Esophagus mucosa (tissue), 1 donor: Measurements from ENCODE around the gene TCP11L2. TPM values are rescaled to one million over a fixed set of nuclear protein-coding genes. Genes with fewer than 3 reads are reported as not detected.
"Not testable (repeated sequence)": the region's sequence is repeated elsewhere in the genome, so short reads cannot be mapped to it uniquely, and the experiment has no call there.

Source experiments
- ATAC-seq: fragments of 200-7000 bp; cut with Tn5 transposase; one replicate; pipeline ENCODE4 v1.9.1; 2020
- total RNA-seq: library from RNA; stranded (reverse); gene quantifications from one replicate; pipeline ENCODE4 v1.2.4, GENCODE V29; 2023
- donor health status: DM: yes; HTN: yes; CAD: no.

TCP11L2 gene
- total RNA-seq, 1 donor from 2014 or later: 35.3 TPM

- ATAC-seq: no peak
Measured at GRCh38 chr12:106308121-106308520, 5.6 kb downstream of the TCP11L2 start.

DNA sequence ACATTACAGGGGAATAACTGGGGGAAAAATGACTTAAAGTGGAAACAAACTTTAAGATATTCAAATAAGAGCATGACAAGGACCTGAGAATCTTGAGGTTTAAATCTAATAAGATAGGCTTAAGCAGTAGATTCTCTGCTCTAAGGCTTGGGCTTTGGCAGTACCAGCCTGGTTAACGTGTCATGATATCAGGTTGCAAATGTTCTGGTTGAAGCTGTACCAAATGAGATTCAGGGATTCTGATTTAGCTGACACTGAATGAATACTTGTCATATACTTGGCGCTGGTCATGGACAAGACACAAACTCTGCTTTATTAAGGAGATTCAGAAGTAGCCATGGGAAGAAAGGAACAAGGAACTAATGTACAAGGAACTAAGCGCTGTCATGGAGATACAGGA, 6.1 kb downstream of the TCP11L2 start:
- no peak for ATAC-seq

- ATAC-seq: no peak
Measured at GRCh38 chr12:106309671-106310505, 7.4 kb downstream of the TCP11L2 start.

GRCh38 chr12:106310687-106311086, 8.2 kb downstream of the TCP11L2 start:
- ATAC-seq: no peak

GRCh38 chr12:106311139-106311538, 8.6 kb downstream of the TCP11L2 start:
- ATAC-seq: no peak

DNA sequence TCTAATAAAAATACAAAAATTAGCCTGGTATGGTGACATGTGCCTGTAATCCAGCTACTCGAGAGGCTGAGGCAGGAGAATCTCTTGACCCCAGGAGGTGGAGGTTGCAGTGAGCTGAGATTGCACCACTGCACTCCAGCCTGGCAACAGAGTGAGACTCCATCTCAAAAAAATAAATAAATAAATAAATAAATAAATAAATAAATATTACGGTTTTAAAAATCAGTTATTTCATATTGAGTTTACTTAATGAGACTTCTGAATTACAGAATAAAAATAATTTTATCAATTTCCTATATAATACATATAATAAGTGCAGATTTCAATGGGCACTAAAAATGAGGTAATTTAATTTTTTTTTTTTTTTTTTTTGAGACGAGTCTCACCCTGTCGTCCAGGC, 10.9 kb downstream of the TCP11L2 start:
- ATAC-seq: not testable (repeated sequence)

- no peak for ATAC-seq
Measured at GRCh38 chr12:106315523-106315922, 13.0 kb downstream of the TCP11L2 start.

- ATAC-seq: no peak
Measured at GRCh38 chr12:106317406-106318082, 15.0 kb downstream of the TCP11L2 start.

DNA sequence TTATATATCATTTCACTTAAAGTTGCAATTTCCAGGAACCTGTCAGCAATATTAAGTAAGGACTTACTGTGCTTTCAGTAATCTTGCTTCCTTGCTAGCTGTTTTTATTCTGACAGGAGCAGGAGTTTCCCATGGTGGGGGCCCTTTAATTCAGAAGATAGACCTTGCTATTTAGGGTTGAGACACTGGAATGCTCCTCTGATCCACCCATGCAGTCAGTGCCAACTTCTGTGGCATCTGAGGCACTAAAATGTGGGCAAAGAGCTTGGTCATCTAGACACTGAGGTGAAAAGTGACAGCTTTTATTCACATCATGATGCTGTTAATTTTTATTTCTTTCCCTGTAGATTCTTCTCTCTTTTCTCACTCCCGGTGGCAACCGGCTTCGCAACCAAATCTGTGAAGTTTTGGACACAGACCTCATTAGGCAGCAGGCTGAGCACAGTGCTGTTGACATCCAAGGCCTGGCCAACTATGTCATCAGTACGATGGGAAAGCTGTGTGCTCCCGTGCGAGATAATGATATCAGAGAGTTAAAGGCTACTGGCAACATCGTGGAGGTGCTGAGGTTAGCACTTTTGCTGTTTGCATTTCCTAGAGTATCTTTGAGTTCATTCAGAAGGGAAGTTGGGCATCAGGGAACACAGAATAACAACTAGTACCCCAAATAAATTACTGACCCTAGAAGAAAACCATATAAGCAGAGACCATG, 18.8 kb downstream of the TCP11L2 start:
- ATAC-seq: no peak

DNA sequence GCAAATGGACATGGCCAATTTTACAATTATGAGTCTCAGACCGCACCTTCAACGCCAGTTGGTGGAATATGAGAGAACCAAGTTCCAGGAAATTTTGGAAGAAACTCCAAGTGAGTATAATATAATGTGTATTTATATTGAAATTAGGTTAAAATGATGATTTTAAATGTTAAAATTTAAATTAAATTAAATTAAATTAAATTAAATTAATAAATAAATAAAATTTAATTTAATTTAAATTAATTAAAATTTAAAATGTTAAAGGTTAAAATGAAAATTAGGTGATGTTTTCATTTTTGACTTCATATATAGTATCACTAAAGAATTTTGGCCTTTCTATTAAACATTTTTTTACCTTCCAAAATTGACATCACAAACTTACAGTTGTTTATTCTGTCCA, 21.0 kb downstream of the TCP11L2 start:
- ATAC-seq: no peak

- ATAC-seq: no peak
Measured at GRCh38 chr12:106327309-106327869, 24.9 kb downstream of the TCP11L2 start.

GRCh38 chr12:106328735-106329134, 26.2 kb downstream of the TCP11L2 start:
- no peak for ATAC-seq

- no peak for ATAC-seq
Measured at GRCh38 chr12:106329231-106329982, 26.9 kb downstream of the TCP11L2 start.

DNA sequence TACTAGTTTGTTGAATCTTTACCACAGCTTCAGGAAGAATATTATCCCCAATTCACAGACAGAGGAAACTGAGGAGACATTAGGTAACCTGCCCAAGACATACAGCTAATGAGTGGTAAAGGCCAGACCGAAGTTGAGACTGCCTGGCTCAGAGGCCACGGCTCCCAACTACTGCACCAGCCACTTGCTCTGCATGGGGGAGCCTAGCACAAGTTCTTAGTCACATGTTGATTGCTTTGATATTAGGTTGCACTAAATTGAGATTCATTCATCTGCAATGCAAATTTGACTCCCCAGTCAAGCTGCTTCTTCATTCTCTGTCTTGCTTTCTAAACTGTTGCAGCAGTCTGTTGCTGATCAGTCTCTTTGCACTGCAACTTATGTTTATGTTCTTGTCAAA, 29.1 kb downstream of the TCP11L2 start:
- no peak for ATAC-seq

- no peak for ATAC-seq
Measured at GRCh38 chr12:106332536-106332935, 30.0 kb downstream of the TCP11L2 start.

GRCh38 chr12:106333010-106333409, 30.5 kb downstream of the TCP11L2 start:
- ATAC-seq: no peak

GRCh38 chr12:106333756-106334155, 31.2 kb downstream of the TCP11L2 start:
- ATAC-seq: no peak

DNA sequence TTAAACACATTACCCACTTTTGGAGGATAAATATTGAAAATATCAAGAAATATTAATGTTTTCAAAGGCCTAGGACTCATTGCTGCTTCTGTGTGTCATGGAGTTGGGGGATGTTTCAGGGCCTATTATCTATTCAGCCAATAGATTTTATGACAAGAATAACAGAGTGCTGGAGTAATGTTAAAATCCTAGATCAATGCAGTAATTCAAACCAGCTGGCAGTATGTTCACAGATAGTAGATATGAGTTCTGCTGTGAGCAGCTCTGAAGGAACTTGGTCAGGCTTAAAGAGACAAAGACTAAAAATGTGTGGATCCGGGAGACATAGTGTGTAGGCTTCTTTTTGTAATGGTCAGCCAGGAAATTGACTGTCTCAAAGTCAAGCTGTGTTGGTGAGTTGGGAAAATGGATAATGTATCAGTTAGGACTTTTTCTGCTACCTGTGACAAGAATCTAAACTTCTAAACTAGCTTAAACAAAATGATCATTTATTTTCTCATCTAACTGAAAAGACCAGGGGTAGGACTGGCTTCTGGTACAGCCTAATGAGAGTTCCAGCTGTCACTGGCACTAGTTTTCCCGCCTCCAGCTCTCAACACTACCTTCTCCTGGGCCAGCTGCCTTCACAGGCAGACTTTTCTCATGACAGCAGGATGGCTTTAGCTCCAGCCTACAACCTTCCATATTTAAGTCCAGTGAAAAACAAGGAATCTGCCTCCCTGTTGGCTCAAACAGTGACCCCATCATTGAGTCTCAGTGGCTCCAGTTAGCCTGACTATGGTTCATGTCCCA, 38.7 kb downstream of the TCP11L2 start:
- ATAC-seq: no peak

- ATAC-seq: peak; percentile 81
Measured at GRCh38 chr12:106342397-106343213, 40.1 kb downstream of the TCP11L2 start.

DNA sequence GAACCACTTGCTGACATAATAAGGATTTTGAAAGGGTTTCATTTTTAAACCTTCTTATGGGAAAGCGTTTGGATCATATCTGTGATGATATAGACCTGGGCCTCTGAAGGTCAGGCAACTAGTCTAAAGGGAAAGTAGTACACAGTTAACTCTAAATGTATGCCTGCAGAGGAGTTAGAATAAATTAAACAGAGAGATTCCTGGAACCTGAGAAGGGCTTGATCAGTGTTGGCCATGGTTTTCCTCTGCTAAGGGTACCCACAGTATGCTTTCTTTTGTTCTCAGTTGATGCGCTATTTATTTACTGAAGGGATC, 40.6 kb downstream of the TCP11L2 start:
- peak; percentile 31 for ATAC-seq

DNA sequence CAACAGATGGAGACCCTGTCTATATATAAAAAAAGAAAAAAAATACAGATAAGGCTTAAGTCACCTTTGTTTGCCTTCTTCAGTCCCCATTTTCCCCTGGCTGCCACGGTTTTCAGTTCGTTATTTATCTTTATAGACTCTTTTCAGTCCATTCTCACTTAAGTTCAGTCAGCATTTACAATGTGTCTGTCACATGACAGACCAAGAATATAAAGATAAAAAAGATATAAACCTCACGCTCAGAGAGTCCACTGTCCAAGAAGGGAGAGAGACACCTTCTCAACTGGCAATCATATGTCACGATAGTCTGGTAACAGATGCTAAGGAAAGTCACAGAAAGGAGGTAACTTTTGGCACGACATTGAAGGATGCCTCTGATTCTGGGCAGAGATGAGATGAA, 41.6 kb downstream of the TCP11L2 start:
- ATAC-seq: no peak
